T follicular helper cell (primary cell): Measurements from ENCODE around the gene THBS2.
"Not testable (repeated sequence)": the region's sequence is repeated elsewhere in the genome, so short reads cannot be mapped to it uniquely, and the experiment has no call there.

Experiments used
- DNase-seq: peaks from one replicate; pipeline ENCODE4 v3.0.0-alpha.2; 2020; ENCODE audit warnings: low read depth
- total RNA-seq, 2 experiments: gene quantifications; one replicate each; lab custom pipeline; 2026; lab: John Stamatoyannopoulos, UW

THBS2 gene
- 0 reads per million in 2 experiments for total RNA-seq

DNA sequence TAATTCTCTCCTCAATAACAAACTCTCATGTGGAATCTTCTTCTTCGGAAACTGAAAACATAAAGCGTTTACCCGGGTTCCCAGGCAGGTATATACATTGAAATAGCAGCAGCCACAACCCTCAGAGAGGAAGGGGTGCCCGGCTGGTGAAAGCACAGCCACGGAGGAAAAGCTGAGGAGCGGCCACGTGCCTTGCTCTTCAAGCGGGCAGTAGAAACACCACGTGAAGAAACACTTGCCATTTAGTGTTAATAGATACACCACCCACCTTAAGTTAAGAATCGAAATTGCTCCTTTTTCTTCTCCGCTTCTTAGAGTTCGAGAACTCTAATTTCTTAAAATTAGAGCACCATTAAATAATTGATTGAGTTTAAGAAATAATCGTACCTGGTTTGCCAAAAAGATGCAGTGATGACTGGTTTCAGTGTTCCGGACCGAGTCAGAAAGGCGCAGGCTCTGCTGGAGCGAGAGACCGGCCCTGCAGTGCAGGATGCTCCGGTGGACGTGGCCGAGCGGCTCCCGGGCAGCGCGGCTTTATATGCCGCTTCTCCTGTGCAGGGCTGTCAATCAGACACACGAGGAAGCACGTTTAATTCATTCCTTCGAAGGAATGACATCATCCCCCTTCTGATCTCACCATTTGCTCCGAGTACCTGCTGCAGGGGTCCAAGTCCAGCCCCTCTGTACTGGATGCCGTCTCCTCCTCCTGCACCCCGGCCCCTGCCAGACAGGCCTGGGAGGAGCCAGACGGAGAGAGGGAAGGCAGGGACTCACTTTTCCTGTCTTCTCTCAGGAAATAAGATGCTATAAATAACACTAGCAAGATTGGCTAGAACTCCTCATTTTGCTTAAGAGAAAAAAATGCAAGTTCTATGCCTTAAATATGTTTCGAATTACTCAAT, at the start of gene THBS2:
THBS2 (minus strand) TSS at position 510 of the 902 bp plus-strand sequence. CDS start 3,062 bp downstream, outside the sequence.
- DNase-seq: no peak

DNA sequence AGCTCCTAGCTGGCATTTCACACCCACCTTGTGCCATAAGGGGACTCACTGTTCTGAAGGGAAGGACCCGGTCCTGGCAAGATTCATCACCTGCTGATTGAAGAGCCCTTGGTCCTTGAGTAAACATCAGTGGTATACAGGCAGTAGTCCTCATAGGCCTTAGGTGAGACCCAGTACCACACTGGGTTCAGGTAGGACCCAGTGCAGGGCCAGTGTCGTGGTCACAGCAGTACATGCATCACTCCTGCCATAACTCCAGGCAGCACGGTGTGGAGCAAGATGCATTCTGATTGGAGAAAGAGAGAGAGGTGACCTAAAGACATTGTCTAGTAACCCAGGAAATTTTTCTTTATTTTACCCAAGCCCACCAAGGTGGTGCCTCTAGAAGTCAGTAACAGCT, 49.1 kb upstream of the THBS2 start:
- no peak for DNase-seq

DNA sequence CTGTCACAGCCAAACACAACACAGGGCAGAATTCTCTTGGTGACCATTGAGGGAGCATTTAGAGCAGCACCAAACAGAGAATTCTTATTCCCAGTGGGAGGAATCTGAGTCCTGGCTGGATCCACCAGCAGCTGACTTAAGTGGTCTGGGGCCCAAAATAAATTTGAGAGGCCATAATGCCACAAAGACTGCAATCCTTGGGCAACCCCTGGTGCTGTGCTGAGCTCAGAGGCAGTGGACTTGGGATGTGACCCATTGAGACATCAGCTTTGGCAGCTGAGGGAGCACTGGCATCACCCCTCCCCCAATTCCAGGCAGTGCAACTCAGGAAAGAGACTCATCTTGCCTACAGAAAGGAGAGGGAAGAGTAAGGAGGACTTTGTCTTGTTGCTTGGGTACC, 48.6 kb upstream of the THBS2 start:
- DNase-seq: no peak

DNA sequence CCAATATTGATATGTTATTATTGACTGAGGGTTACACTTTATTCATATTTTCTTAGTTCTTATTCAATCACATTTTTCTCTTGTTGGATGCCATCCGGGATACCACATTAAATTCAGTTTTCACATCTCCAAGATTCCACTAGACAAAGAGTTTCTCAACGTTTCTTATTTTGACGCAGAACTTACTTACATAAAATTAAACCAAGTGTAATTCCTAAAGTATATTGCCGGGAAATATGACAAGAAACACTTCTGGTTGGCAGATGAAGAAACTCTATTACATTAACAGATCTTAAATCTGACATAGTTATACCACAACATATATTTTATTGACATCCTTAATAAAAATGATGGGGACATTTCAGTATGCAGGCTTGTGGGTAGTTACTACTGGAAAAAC, 47.3 kb upstream of the THBS2 start:
- DNase-seq: no peak

DNA sequence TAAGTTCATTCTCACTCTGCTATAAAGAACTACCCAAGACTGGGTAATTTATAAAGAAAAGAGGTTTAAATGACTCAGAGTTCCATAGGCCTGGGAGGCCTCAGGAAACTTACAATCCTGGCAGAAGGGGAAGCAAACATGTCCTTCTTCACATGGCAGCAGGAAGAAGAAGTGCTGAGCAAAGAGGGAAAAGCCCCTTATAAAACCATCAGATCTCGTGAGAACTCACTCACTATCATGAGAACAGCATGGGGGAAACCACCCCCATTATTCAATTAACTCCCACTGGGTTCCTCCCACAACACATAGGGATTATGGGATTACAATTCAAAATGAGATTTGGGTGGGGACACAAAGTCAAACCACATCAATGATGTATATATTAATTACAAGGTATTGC, 45.0 kb upstream of the THBS2 start:
- DNase-seq: not testable (repeated sequence)

DNA sequence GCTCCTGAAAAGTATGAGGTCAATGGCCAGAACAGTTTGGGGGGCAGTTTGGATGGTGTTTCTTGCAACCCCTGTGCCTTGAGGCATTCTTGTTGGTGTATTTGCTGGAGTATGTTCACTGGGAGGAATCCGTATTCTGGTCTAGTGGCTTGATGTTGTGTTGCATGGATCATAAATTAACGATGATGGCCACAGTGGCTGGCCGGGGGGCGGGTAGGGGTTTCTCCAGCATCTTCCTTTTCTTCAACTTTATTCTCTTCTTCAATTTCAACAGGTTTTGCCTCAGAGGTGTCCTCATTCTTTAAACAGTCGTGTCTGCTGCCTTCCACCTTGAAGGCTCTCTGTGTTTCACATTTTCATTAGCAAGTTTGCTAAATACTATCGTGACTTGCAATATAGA, 43.0 kb upstream of the THBS2 start:
- DNase-seq: no peak

DNA sequence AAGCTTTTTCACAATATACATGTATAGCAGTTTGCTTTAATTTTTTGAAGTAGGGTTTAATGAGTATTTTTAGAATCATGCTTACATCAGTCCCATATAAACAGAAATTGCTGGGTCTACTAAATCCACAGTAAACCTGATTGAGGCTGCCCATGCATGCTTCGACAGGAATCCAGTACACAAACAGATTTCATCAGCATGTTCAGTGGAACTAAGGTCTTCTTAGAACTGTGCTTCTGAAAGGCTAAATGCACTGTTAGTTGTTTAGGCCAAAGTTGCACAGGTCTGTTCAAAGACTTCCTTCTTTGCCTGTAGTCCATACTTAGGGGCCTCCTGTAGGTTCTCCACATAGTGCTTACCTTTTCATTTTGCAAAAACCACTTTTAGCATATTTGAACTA, 42.5 kb upstream of the THBS2 start:
- DNase-seq: no peak

DNA sequence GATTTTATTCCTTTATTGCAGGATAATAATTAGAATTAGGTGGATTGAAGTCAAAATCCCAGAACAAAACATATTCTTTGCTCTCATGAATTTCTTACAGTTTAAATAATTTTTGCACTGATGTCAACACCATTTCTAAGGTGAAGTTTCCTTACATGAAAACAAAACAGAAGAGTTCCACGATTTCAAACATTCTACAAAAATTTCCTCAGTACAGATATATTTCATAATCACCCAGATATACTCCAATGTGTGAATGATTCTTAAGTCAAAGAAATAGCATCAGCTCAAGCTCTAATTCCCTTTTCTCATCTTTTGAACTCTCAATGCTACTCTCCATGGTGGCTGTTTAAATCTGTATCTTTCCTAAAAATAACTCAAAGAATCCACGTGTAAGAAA, 39.5 kb upstream of the THBS2 start:
- DNase-seq: no peak

DNA sequence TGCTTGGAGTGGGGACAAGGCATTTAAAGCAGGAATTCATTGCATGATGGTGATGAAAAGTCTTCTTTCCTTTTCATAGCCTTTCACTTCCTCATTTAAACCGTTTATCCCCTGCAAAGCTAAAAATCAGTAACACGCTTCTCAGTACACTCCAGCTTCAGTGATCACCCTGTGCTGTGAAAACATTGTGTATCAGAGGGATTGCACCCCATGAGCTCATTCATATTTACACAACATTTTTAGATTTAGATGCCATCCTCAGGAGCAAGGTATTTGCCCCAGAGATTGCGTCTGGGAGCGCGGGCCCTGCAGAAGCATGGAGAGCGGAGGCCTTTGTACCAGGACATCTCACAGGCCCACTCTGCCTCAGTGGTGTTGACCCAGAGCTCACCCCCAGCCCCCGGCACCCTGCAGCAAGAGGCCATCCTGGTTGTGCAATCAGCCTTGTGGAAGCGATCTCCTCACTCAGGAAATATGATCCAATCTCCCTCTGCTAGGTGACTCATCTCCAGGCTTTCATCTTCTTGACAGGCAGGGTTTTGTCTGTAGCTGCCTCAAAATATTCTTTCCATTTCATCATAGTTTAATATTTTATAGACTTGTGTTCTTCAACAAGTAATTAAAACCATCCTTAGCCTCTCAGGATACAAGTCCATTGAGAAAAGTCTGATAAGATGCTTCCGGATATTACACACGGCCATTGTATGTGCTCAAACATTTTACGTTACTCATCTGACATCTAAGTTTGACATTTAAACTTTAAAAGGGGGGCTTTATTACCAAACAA, 38.9 kb upstream of the THBS2 start:
- DNase-seq: no peak

DNA sequence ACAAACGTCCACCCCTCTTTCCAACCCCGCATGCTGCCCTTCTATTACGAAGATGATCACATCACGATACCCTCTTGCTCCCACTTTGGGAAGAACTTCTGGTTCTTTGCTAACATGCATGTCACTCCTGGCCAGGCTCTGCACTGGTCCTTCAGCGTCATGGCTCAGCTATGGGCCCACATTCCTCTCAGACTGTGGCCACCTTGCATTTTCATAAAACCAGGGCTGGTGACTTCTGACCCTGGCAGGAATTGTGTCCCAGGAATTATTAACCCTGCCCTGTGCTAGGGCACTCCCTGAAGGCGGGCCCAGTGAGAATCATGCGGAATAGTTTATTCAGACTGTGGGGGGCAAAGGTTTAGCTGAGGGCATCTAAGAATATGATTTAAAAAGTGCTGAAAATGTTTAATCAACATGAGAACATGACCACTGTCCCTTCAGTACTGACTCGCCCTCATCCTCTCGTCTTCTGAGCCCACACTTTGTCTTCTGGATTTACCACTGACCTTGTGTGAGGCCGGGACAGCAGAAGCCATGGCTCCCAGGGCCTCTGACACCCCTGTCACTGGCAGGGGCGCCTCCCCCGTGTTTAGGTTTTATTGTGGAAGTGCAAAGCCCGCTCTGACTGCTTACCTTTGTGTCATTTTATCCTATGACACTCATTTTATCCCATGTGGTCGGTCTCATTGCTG, 38.1 kb upstream of the THBS2 start:
- no peak for DNase-seq

DNA sequence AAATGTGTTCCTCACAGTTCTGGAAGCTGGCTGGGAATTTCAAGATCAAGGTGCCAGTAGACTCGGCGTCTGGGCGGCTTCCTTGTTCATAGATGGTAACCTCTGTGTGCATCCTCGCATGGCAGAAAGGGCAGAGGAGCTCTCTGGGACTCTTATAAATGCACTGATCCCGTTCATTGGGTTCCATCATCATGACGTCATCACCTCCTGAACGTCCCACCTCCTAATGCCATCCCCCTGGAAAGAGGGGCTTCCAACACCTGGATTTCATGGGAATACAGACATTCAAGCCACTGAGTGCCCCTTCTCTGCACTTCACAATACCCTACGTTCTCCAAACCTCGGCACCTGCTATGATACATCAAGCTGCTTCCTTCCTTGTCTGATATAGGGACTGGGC, 37.5 kb upstream of the THBS2 start:
- no peak for DNase-seq

DNA sequence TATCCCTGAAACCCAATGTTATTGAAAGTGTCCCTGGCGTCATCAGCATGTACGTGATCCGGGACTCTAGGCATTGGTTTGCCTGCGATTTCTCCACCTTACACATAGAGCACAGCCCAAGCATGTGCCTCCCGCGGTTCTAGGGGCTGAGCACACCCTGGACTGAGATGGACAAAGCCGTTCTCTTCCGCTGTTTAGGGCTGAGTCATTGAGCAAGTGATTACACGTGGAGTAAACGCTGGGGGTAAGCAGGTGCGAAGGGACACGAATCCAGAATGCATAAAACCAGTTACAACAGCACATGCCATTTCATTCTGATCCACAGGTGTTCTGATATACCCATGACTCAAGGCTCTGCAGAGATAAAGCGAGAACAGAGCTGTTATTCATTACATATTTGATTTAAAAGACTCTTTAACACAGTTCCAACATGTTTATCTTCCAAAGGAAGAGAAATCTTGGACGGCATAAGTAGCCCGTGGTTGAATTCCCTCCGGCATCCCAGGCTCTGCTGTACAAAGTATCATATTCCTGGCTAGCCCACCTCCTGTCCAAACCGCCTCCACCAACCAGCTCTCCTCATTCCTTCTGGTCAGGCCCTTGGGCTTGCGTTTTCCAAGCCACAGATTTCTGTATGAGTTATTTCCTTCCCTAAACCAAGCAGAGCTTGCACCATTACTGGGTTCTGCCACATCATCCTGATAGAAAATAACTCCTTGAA, 36.1 kb upstream of the THBS2 start:
- no peak for DNase-seq

DNA sequence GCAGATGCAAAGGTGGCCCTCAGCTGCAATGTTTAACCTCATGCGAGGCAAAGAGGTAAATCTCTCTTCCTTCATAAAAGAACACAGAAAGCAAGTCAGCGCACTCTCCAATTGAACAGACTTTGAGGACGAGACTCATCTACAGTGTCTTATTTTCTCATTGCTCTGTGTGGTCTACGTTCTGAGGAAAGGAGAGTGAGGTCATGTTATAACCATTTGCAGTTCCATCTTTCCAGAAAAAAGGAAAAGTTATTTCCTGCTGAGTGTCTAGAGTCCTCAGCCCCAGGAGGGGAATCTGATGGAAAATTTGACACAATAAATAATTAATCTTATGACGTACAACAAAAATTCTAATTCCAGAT, 35.6 kb upstream of the THBS2 start:
- DNase-seq: no peak

DNA sequence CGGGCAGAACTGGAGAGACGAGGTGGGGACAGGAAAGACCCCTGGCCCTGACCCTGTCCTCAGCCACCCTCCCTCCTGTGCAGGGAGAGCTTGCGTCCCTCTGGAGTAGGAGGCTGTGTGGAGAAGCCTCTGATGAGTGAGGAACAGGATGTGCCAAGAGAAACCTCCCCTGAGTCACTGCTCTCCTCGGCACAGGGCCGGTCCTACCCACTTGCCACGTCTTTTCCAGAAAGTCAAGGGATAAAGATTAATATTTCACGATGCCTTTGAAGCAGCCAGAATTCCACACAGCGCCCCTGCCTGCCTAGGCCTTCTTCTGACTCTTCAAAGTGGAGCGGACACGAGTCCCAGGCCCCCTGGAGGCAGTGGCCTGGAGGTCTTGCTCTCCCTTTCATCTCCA, 34.9 kb upstream of the THBS2 start:
- no peak for DNase-seq

DNA sequence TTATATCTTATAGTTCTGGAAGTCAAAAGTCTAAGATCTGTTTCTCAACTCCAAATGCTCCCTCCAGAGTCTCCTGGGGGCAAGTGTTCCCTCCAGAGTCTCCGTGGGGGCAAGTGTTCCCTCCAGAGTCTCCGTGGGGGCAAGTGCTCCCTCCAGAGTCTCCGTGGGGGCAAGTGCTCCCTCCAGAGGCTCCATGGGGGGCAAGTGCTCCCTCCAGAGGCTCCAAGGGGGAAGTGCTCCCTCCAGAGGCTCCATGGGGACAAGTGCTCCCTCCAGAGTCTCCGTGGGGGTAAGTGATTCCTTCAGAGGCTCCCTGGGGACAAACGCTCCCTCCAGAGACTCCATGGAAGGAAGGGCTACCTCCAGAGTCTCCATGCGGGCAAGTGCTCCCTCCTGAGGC, 34.0 kb upstream of the THBS2 start:
- no peak for DNase-seq

DNA sequence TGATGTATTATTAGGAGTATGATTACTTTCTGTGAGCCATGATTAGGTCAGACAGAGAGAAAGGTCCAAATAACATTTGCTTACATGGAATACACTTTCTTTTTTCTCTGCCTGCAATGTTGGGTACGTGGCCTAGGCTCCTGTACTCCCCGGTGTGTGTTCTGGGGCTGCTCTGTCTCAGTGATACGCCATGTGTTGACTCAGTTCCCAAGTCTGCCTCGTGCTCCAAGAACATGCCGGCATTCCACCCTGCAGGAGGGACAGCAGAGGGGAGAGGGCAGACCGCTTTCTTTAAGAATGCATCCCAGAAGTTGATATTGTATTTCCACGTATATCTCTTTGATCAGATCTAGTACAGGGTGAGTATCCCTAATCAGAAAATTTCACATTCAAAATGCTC, 33.3 kb upstream of the THBS2 start:
- no peak for DNase-seq

DNA sequence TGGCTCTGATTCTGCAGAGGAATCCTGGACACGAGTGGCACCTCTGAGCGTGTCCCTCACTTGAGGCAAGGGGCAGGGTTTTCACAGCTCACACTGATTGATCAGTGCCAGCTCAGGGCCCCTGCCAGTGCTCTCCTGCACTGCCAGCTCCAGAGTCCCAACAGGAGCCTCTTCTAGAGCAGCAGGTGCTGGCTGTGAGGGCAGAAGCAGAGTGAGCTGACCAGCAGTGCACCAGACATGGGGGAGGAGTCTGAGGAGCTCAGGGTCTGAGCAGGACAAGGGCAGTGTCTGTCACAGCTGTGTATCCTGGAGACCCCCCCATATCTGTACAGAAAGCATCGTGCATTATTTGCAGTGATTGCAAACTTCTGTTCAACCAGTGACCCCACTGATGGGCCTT, 31.5 kb upstream of the THBS2 start:
- DNase-seq: no peak

DNA sequence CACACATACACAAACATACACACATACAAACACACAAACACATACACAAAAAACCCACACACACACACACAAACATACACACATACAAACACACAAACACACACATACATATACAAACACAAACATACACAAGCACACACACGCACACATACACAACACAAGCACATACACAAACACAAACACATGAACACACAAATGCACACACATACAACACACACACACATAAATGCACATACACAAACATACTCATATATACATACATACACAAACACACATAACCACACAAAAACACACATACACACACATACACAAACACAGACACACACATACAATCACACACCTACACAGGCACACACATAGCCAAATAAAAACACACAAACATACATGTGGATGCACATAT, 30.3 kb upstream of the THBS2 start:
- DNase-seq: no peak

DNA sequence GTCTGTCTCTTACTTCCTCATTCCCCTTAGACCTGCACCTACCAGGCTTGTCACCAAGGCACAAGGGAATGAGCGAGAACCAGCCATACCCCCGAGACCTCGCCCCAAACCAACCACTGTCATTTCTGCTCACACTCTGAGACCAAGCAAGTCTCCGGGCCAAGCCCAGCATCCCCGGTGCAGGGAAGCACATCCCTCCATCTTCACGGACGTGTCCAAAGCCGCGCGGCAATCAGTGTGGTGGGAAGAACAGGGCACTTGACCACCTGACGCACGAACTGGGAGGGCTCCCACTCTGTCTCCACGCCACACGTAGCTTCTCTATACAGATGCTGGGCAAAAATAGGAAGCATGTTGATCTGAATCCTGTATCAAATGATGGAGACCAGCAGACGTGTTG, 28.4 kb upstream of the THBS2 start:
- DNase-seq: no peak

DNA sequence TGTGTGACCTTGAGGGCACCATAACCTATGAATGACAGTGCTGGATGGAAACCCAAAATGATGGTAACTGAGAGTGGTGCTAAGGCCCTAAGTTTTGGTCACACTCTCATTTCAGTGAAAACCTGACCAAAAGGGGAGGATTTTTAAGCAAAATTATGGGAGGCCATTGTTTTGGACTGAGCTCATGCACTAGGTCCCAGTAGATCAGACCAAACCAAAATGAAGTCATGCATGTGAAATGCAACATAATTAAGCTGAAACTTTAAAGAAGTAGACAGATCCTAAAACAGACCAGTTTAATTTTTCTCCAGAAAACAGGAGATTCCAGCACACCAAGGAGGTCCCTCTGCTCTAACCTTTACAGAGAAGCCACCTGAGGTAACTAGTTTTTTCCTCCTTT, 24.0 kb upstream of the THBS2 start:
- DNase-seq: no peak

DNA sequence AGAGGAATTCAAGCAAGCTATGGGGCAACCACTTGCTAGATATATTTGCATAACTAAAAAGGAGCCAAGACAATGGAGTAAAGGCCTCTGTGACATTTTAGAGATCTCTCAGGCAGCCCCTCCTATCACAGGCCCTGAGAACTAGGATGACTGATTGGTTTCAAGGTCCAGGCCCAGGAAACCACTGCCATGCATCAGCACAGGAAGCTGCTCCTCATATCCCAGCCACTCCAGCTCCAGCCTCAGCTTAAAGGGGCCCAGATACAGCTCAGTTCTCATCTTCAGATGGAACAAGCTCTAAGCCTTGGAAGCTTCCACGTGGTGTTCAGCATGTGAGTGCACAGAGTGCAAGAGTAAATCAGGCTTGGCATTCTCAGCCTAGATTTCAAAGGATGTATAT, 21.1 kb upstream of the THBS2 start:
- no peak for DNase-seq

DNA sequence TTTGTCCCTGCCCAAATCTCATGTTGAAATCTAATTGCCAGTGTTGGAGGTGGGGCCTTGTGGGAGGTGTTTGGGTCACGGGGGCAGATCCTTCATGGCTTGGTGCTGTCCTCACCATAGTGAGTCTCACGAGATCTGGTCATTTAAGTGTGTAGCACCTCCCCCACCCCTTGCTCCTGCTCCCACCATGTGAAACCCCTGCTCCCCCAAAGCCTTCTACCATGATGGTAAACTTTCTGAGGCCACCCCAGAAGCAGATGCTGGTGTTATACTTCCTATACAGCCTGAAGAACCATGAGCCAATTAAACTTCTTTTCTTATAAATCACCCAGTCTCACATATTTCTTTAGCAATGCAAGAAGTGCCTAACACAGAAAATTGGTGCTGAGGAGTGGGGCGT, 19.9 kb upstream of the THBS2 start:
- no peak for DNase-seq
